Endothelial cell of umbilical vein (primary cell): ENCODE measurements around the gene EVC2. TPM values are rescaled to one million over a fixed set of nuclear protein-coding genes. Genes with fewer than 3 reads are reported as not detected.

Source experiments
- BruUV-seq: library from RNA; stranded (reverse); fragments of 400-500 nt; replicated peaks from 2 replicates; lab custom pipeline; 2021; lab: Mats Ljungman, UMichigan
- CTCF ChIA-PET: fragments of 300-600, 350-600 bp; sonication (Branson Sonifier 250); formaldehyde crosslinking; loops from one replicate; lab custom pipeline; 2021; ENCODE audit warnings: antibody characterized with exemption, inconsistent platforms; lab: Charles Lee
- POLR2A ChIA-PET: fragments of 300-600, 350-600 bp; sonication (Branson Sonifier 250); formaldehyde crosslinking; loops from one replicate; lab custom pipeline; 2021; ENCODE audit warnings: antibody characterized with exemption, inconsistent platforms; lab: Charles Lee
- DNase-seq: peaks from one replicate; pipeline ENCODE4 v3.0.0-alpha.2; 2011; ENCODE audit warnings: low read depth, low spot score
- FAIRE-seq: peaks from 2 replicates; lab custom pipeline; 2011; peaks lifted over from hg19 to GRCh38; lab: Jason Lieb, UNC
- H2AFZ ChIP-seq: 2 replicates; pipeline ENCODE4 v1.6.0; 2012; ENCODE audit warnings: low read depth, low read length, control low read depth, inconsistent platforms
- H3K27ac ChIP-seq: 2 replicates; pipeline ENCODE4 v1.5.1; 2011; ENCODE audit warnings: low read depth, mild to moderate bottlenecking, control low read depth, low read length, moderate library complexity; ENCODE audit not compliant: insufficient read depth
- H3K27me3 ChIP-seq, 2 experiments: 2 replicates each; pipeline versions ENCODE4 v1.6.0 to v1.6.1; 2011; ENCODE audit warnings: low read length in 2 of 2, mixed read lengths in 1 of 2; ENCODE audit not compliant: control insufficient read depth in 2 of 2, insufficient read depth in 2 of 2
- H3K36me3 ChIP-seq, 2 experiments: 2 replicates in 1 of 2; 3 replicates in 1 of 2; pipeline ENCODE4 v1.5.1; 2011; ENCODE audit warnings: low read length in 2 of 2, mild to moderate bottlenecking in 1 of 2, moderate library complexity in 1 of 2; ENCODE audit not compliant: control insufficient read depth in 2 of 2, insufficient read depth in 2 of 2; ENCODE audit errors: extremely low read depth in 1 of 2
- H3K4me1 ChIP-seq: 3 replicates; pipeline ENCODE4 v1.5.1; 2011; ENCODE audit warnings: mild to moderate bottlenecking, low read length; ENCODE audit not compliant: control insufficient read depth, insufficient read depth; ENCODE audit errors: extremely low read depth
- H3K4me2 ChIP-seq: 2 replicates; pipeline ENCODE4 v1.6.1; 2011; ENCODE audit warnings: low read length, control low read depth, mixed read lengths; ENCODE audit not compliant: insufficient read depth
- H3K4me3 ChIP-seq, 3 experiments: fragments of 200-600 bp in 1 of 3; sonication (generic), shearing (Covaris generic) in 1 of 3; replicated peaks in 1 of 3; 2 replicates each; pipeline ENCODE4 v1.5.1; 2011 to 2016; ENCODE audit warnings: control low read depth in 3 of 3, low read length in 3 of 3, mild to moderate bottlenecking in 2 of 3, inconsistent platforms in 1 of 3, low read depth in 1 of 3, moderate library complexity in 1 of 3; ENCODE audit not compliant: insufficient read depth in 1 of 3
- H3K79me2 ChIP-seq: 2 replicates; pipeline ENCODE4 v1.6.0; 2012; ENCODE audit warnings: low read length, inconsistent platforms; ENCODE audit not compliant: control insufficient read depth, insufficient read depth
- H3K9ac ChIP-seq: replicated peaks from 2 replicates; pipeline ENCODE3; 2011; ENCODE audit warnings: low read length, control low read depth; ENCODE audit not compliant: insufficient read depth; ENCODE audit errors: extremely low read depth
- H3K9me1 ChIP-seq: replicated peaks from 3 replicates; pipeline ENCODE4 v1.6.0; 2011; ENCODE audit warnings: mild to moderate bottlenecking, low read length; ENCODE audit not compliant: control insufficient read depth, insufficient read depth; ENCODE audit errors: extremely low read depth
- H3K9me3 ChIP-seq: replicated peaks from 2 replicates; pipeline ENCODE4 v1.5.1; 2012; ENCODE audit warnings: low read length, inconsistent platforms; ENCODE audit not compliant: control insufficient read depth, insufficient read depth
- H4K20me1 ChIP-seq: replicated peaks from 2 replicates; pipeline ENCODE3; 2011; ENCODE audit warnings: mild to moderate bottlenecking, low read length; ENCODE audit not compliant: control insufficient read depth, insufficient read depth; ENCODE audit errors: extremely low read depth
- CTCF ChIP-seq, 2 donors: IDR thresholded peaks; 1 replicate in 1 of 2; 2 replicates in 1 of 2; pipeline ENCODE4 v1.5.1; 2011; ENCODE audit warnings: low read length in 2 of 2, mild to moderate bottlenecking in 2 of 2, moderate library complexity in 2 of 2, control low read depth in 1 of 2, inconsistent platforms in 1 of 2, low read depth in 1 of 2; ENCODE audit not compliant: insufficient read depth in 1 of 2; ENCODE audit errors: extremely low read depth in 1 of 2
- EZH2 ChIP-seq: IDR thresholded peaks from 2 replicates; pipeline ENCODE4 v1.6.1; 2012; ENCODE audit warnings: borderline replicate concordance, low read depth, mild to moderate bottlenecking, moderate library complexity, low read length, inconsistent platforms; ENCODE audit not compliant: severe bottlenecking
- FOS ChIP-seq: IDR thresholded peaks from 2 replicates; pipeline ENCODE4 v1.6.1; 2011; ENCODE audit warnings: mild to moderate bottlenecking, low read length, moderate library complexity, borderline replicate concordance; ENCODE audit not compliant: insufficient read depth
- GATA2 ChIP-seq: IDR thresholded peaks from 2 replicates; pipeline ENCODE4 v1.7.0; 2011; ENCODE audit warnings: low read depth, mild to moderate bottlenecking, moderate library complexity, mixed read lengths, low read length; ENCODE audit not compliant: insufficient read length, insufficient read depth
- JUN ChIP-seq: IDR thresholded peaks from 2 replicates; pipeline ENCODE4 v1.6.1; 2011; ENCODE audit warnings: borderline replicate concordance, low read depth; ENCODE audit not compliant: insufficient read length, insufficient read depth
- MYC ChIP-seq: IDR thresholded peaks from one replicate; pipeline ENCODE4 v1.6.1; 2011; ENCODE audit warnings: mild to moderate bottlenecking, low read depth, low read length
- POLR2A ChIP-seq: IDR thresholded peaks from 2 replicates; pipeline ENCODE4 v1.6.1; 2012; ENCODE audit warnings: low read depth, mild to moderate bottlenecking, control low read depth, low read length
- POLR2AphosphoS5 ChIP-seq: IDR thresholded peaks from 2 replicates; pipeline ENCODE4 v1.6.1; 2012; ENCODE audit warnings: low read depth, mild to moderate bottlenecking, control low read depth, low read length, moderate library complexity; ENCODE audit not compliant: insufficient read depth
- dilution Hi-C: fragments of 300-500 bp; cut with MboI; formaldehyde crosslinking; loops from one replicate; pipeline ENCODE4 v1.15.0; 2019; ENCODE audit warnings: low sequenced_read_pairs; ENCODE audit not compliant: extremely low pct_ligation_motif_present
- intact Hi-C: fragments of 100-400 bp; cut with micrococcal nuclease; formaldehyde crosslinking; loops from one replicate; pipeline ENCODE4 v1.10.0; 2022
- polyA plus RNA-seq, 4 experiments: library from polyadenylated mRNA; depleted of rRNA in 3 of 4; stranded (reverse) in 3 of 4; unstranded in 1 of 4; fragments of >200 nt; gene quantifications; 2 replicates each; pipeline versions ENCODE4 v1.2.1 to v1.2.3, GENCODE V29; 2011 to 2012; ENCODE audit warnings: missing spikeins in 1 of 4
- total RNA-seq: library from RNA; stranded (reverse); gene quantifications from 2 replicates; pipeline ENCODE4 v1.2.3, GENCODE V29; 2021
- TF ChIP-seq, protein P1 (sequence below): IDR thresholded peaks from 2 replicates; pipeline ENCODE4 v1.6.1; 2011; ENCODE audit not compliant: insufficient read depth, insufficient read length

Gene EVC2
- total and polyA plus RNA-seq, 2 donors (not counting 3 experiments of a cell fraction or from before 2014, with no cell fraction given), result 1.7 to 8.8 TPM

GRCh38 chr4:5589495-5589894 is 118.9 kb downstream of the EVC2 start:
- intact Hi-C loops, result no loop called here
- DNase-seq (no peak), FAIRE-seq (no peak)
- TF ChIP-seq FOS (no peak), EZH2 (no peak), MYC (no peak), POLR2AphosphoS5 (no peak), JUN (no peak), POLR2A (no peak), GATA2 (no peak), CTCF (IDR thresholded peaks at IDR 0.05; ENCODE audit: extremely low read depth in 1 of 2, insufficient read depth in 1 of 2, low read depth in 1 of 2, low read length in 2 of 2) (no peak)
- TF ChIP-seq, protein P1, sequence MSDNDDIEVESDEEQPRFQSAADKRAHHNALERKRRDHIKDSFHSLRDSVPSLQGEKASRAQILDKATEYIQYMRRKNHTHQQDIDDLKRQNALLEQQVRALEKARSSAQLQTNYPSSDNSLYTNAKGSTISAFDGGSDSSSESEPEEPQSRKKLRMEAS, result no peak
- POLR2A ChIA-PET, result no interaction called here
- peaks cover 0 to 4% of the 10 kb centered on the region in 2 experiments for H3K36me3 ChIP-seq
- H4K20me1 ChIP-seq, result no peaks in the 10 kb centered on the region
- H3K27me3 ChIP-seq, result no peaks in the 10 kb centered on the region
- H3K4me2 ChIP-seq, result no peak overlapping the region
- no peaks in the 10 kb centered on the region for H3K79me2 ChIP-seq
- no peak overlapping the region for H3K9ac ChIP-seq
- H3K27ac ChIP-seq, result no peak overlapping the region
- BruUV-seq, result no TSS peak
- H3K4me1 ChIP-seq, result no peaks in the 10 kb centered on the region
- H3K4me3 ChIP-seq, result no peak overlapping the region
- CTCF ChIA-PET, result no interaction called here
- no peaks in the 10 kb centered on the region for H3K9me3 ChIP-seq
- H3K9me1 ChIP-seq, result no peaks in the 10 kb centered on the region
- no peak overlapping the region for H2AFZ ChIP-seq
- dilution Hi-C loops, result no loop called here
